ENCODE results near the gene DGKH. TPM values are rescaled to one million over a fixed set of nuclear protein-coding genes. Genes with fewer than 3 reads are reported as not detected.

DGKH gene, protein sequence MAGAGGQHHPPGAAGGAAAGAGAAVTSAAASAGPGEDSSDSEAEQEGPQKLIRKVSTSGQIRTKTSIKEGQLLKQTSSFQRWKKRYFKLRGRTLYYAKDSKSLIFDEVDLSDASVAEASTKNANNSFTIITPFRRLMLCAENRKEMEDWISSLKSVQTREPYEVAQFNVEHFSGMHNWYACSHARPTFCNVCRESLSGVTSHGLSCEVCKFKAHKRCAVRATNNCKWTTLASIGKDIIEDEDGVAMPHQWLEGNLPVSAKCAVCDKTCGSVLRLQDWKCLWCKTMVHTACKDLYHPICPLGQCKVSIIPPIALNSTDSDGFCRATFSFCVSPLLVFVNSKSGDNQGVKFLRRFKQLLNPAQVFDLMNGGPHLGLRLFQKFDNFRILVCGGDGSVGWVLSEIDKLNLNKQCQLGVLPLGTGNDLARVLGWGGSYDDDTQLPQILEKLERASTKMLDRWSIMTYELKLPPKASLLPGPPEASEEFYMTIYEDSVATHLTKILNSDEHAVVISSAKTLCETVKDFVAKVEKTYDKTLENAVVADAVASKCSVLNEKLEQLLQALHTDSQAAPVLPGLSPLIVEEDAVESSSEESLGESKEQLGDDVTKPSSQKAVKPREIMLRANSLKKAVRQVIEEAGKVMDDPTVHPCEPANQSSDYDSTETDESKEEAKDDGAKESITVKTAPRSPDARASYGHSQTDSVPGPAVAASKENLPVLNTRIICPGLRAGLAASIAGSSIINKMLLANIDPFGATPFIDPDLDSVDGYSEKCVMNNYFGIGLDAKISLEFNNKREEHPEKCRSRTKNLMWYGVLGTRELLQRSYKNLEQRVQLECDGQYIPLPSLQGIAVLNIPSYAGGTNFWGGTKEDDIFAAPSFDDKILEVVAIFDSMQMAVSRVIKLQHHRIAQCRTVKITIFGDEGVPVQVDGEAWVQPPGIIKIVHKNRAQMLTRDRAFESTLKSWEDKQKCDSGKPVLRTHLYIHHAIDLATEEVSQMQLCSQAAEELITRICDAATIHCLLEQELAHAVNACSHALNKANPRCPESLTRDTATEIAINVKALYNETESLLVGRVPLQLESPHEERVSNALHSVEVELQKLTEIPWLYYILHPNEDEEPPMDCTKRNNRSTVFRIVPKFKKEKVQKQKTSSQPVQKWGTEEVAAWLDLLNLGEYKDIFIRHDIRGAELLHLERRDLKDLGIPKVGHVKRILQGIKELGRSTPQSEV
- 14.9 and 21.3 TPM in 2 replicates for total RNA-seq

DNA sequence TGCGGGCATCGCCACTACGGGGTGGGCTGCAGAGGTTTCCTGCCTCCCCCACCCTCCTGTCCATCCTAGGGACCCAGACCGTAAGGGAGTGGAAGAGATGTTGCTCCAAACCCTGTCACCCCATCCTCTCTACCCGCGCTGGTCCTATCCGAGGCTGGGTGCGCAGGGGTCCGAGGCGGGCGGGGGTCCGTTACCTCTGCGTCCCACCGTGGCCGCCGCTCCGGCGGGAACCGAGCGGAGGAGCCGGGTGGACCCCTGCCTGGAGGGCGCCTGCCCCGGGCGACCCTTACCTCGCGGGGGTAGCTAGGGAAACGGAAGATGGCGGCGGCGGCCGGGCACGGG lies at the start of gene DGKH:
DGKH (plus strand) TSS at position 307 of the 342 bp plus-strand sequence. CDS start 126 bp downstream, outside the sequence.

DNA sequence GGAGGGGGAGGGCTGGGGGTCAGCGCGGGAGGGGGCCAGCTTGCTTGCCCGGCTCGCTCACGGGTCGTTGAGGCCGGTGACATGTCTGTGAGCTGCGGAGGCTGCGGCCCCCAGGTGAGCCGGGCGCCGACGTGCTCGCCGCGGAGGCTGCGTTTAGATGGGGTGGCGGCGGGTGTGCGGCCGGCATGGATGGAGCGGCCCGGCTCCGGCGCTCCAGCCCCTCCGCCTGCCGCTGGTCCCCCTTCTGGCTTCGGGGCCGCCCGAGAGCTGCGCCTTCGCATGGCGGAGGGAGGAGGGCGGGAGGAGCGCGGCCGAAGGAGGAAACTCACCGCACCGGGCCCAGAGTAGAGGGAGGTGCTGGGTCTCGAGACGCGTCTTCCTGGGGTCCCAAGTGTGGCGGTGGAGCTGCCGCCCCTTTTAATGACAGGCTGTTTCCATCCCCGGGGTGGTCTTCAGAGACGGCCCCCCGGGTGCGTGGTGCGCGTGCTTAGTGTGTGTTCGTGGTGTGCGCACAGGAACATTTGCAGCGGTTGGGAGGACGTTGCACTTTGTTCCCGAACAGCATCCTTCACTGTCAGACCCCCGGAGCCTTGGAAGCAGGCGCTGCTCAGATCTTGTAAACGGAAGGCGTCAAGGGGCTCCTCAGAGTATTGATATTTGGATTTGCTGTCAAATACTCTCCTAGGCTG lies 223.8 kb downstream of the DGKH start, which contains the start of gene AKAP11:
AKAP11 (plus strand) TSS at position 38 of the 689 bp plus-strand sequence. CDS start 14,197 bp downstream, outside the sequence.

Other genes with a start within 250 kb of the DGKH start
- gene VWA8, start 87.5 kb upstream of the DGKH start, total RNA-seq: 20.7 and 39.6 TPM in 2 replicates
- 15.7 and 23.0 TPM in 2 replicates for gene AKAP11, start 223.5 kb downstream of the DGKH start, total RNA-seq